ENCODE data around the gene GPR39. TPM values are rescaled to one million over a fixed set of nuclear protein-coding genes. Genes with fewer than 3 reads are reported as not detected.

The GPR39 gene
- total and polyA plus RNA-seq, 2 donors (not counting 3 experiments of a cell fraction or from before 2014, with no cell fraction given): 0.03 to 0.20 TPM

- H3K4me2 ChIP-seq (ENCODE audit: insufficient read depth, low read length): no peak overlapping the region
- ChIA-PET POLR2A (interaction anchor here (0.7 kb wide), 1 partner anchor 97 kb away, joined by 3 read pairs; no protein-coding TSS in a partner anchor), CTCF (interaction anchor here (0.6 kb wide), 1 partner anchor 446 kb away, joined by 3 read pairs; no protein-coding TSS in a partner anchor)
- H3K27me3 ChIP-seq (ENCODE audit: control insufficient read depth in 2 of 2, insufficient read depth in 2 of 2, low read length in 2 of 2): no peaks in the 10 kb centered on the region
- no TSS peak for BruUV-seq (replicated peaks)
- H3K9me3 ChIP-seq (replicated peaks; ENCODE audit: control insufficient read depth, insufficient read depth, low read length): no peaks in the 10 kb centered on the region
- FAIRE-seq (no peak), DNase-seq (ENCODE audit: low read depth, low spot score) (no peak)
- dilution Hi-C loops (cut with MboI; ENCODE audit: extremely low pct_ligation_motif_present, low sequenced_read_pairs): no loop called here
- H3K27ac ChIP-seq (ENCODE audit: insufficient read depth, low read depth, low read length): no peak overlapping the region
- H3K9ac ChIP-seq (replicated peaks; ENCODE audit: extremely low read depth, insufficient read depth, low read length): no peak overlapping the region
- no peak overlapping the region for H2AFZ ChIP-seq (ENCODE audit: low read depth, low read length)
- no peaks in the 10 kb centered on the region for H3K9me1 ChIP-seq (replicated peaks; ENCODE audit: control insufficient read depth, extremely low read depth, insufficient read depth, low read length)
- no peak overlapping the region for H3K4me3 ChIP-seq (replicated peaks in 1 of 3; ENCODE audit: insufficient read depth in 1 of 3, low read depth in 1 of 3, low read length in 3 of 3)
- no peaks in the 10 kb centered on the region for H3K36me3 ChIP-seq (ENCODE audit: control insufficient read depth in 2 of 2, extremely low read depth in 1 of 2, insufficient read depth in 2 of 2, low read length in 2 of 2)
- H4K20me1 ChIP-seq (replicated peaks; ENCODE audit: control insufficient read depth, extremely low read depth, insufficient read depth, low read length): no peaks in the 10 kb centered on the region
- intact Hi-C loops (cut with micrococcal nuclease): no loop called here
- H3K4me1 ChIP-seq (ENCODE audit: control insufficient read depth, extremely low read depth, insufficient read depth, low read length): no peaks in the 10 kb centered on the region
- no peaks in the 10 kb centered on the region for H3K79me2 ChIP-seq (ENCODE audit: control insufficient read depth, insufficient read depth, low read length)
- no peak for TF ChIP-seq POLR2AphosphoS5 (IDR thresholded peaks at IDR 0.05; ENCODE audit: insufficient read depth, low read depth, low read length)
Observed at GRCh38 chr2:132611719-132612118, 195.1 kb downstream of the GPR39 start.

GRCh38 chr2:132615329-132616085, 198.9 kb downstream of the GPR39 start:
- POLR2A ChIA-PET: no interaction called here
- FAIRE-seq (no peak), DNase-seq (ENCODE audit: low read depth, low spot score) (no peak)
- CTCF ChIA-PET: interaction anchor here (0.7 kb wide), 1 partner anchor 167 kb away, joined by 3 read pairs; no protein-coding TSS in a partner anchor
- BruUV-seq (replicated peaks): no TSS peak
- Histone ChIP-seq H2AFZ (ENCODE audit: low read depth, low read length) (no peak overlapping the region), H3K4me2 (ENCODE audit: insufficient read depth, low read length) (no peak overlapping the region), H3K4me1 (ENCODE audit: control insufficient read depth, extremely low read depth, insufficient read depth, low read length) (no peaks in the 10 kb centered on the region), H4K20me1 (replicated peaks; ENCODE audit: control insufficient read depth, extremely low read depth, insufficient read depth, low read length) (no peaks in the 10 kb centered on the region), H3K27me3 (ENCODE audit: control insufficient read depth in 2 of 2, insufficient read depth in 2 of 2, low read length in 2 of 2) (no peaks in the 10 kb centered on the region), H3K36me3 (ENCODE audit: control insufficient read depth in 2 of 2, extremely low read depth in 1 of 2, insufficient read depth in 2 of 2, low read length in 2 of 2) (no peaks in the 10 kb centered on the region), H3K9me1 (replicated peaks; ENCODE audit: control insufficient read depth, extremely low read depth, insufficient read depth, low read length) (no peaks in the 10 kb centered on the region), H3K9ac (replicated peaks; ENCODE audit: extremely low read depth, insufficient read depth, low read length) (no peak overlapping the region), H3K79me2 (ENCODE audit: control insufficient read depth, insufficient read depth, low read length) (no peaks in the 10 kb centered on the region), H3K4me3 (replicated peaks in 1 of 3; ENCODE audit: insufficient read depth in 1 of 3, low read depth in 1 of 3, low read length in 3 of 3) (no peak overlapping the region), H3K27ac (ENCODE audit: insufficient read depth, low read depth, low read length) (no peak overlapping the region), H3K9me3 (replicated peaks; ENCODE audit: control insufficient read depth, insufficient read depth, low read length) (no peaks in the 10 kb centered on the region)
- intact Hi-C loops (cut with micrococcal nuclease): no loop called here
- dilution Hi-C loops (cut with MboI; ENCODE audit: extremely low pct_ligation_motif_present, low sequenced_read_pairs): no loop called here
- TF ChIP-seq JUN (IDR thresholded peaks at IDR 0.05; ENCODE audit: borderline replicate concordance, insufficient read depth, insufficient read length, low read depth): no peak
- no peak for TF ChIP-seq CTCF (IDR thresholded peaks at IDR 0.05; ENCODE audit: extremely low read depth in 1 of 2, insufficient read depth in 1 of 2, low read depth in 1 of 2, low read length in 2 of 2)
- no peak for TF ChIP-seq POLR2A (IDR thresholded peaks at IDR 0.05; ENCODE audit: low read depth, low read length)
- TF ChIP-seq FOS (IDR thresholded peaks at IDR 0.05; ENCODE audit: borderline replicate concordance, insufficient read depth, low read length): no peak
- TF ChIP-seq MYC (IDR thresholded peaks at IDR 0.05; ENCODE audit: low read depth, low read length): no peak
- no peak for TF ChIP-seq EZH2 (IDR thresholded peaks at IDR 0.05; ENCODE audit: borderline replicate concordance, low read depth, low read length, severe bottlenecking)
- no peak for TF ChIP-seq MAX (IDR thresholded peaks at IDR 0.05; ENCODE audit: insufficient read depth, insufficient read length)
- no peak for TF ChIP-seq POLR2AphosphoS5 (IDR thresholded peaks at IDR 0.05; ENCODE audit: insufficient read depth, low read depth, low read length)
- TF ChIP-seq GATA2 (IDR thresholded peaks at IDR 0.05; ENCODE audit: insufficient read depth, insufficient read length, low read depth, low read length): no peak
